GM12874 (cell line): Measurements from ENCODE around the gene EPB41L1.

ENCODE experiments used
- CTCF ChIP-seq: IDR thresholded peaks from 2 replicates; pipeline ENCODE4 v1.5.1; 2011; ENCODE audit warnings: low read depth, mild to moderate bottlenecking, control low read depth, low read length, moderate library complexity; ENCODE audit not compliant: insufficient read depth

Gene EPB41L1

GRCh38 chr20:36199345-36200257 is 45.1 kb downstream of the EPB41L1 start:
- peak; percentile 92 for TF ChIP-seq CTCF

- TF ChIP-seq CTCF, result no peak
These were observed 45.9 kb downstream of the EPB41L1 start for GRCh38 chr20:36200451-36200850.

GRCh38 chr20:36201198-36201597 is 46.7 kb downstream of the EPB41L1 start:
- TF ChIP-seq CTCF, result no peak

- peak; percentile 99 for TF ChIP-seq CTCF
These were observed 48.4 kb downstream of the EPB41L1 start for GRCh38 chr20:36202891-36203338.

- no peak for TF ChIP-seq CTCF
These were observed 49.3 kb downstream of the EPB41L1 start for GRCh38 chr20:36203861-36204260.

GRCh38 chr20:36205026-36205425 is 50.5 kb downstream of the EPB41L1 start:
- TF ChIP-seq CTCF, result no peak

- no peak for TF ChIP-seq CTCF
These were observed 51.5 kb downstream of the EPB41L1 start for GRCh38 chr20:36206068-36206467.
